Activated T-cell treated with anti-CD3 and anti-CD28 coated beads, Interleukin-2, amount 50 U/mL, for 24 hours (primary cell): ENCODE measurements around the gene CLP1.

Experiments used
- DNase-seq: peaks from one replicate; pipeline ENCODE4 v3.0.0-alpha.2; 2020
- H3K27ac Mint-ChIP-seq: 2 replicates; pipeline ENCODE4 v1.8.0; 2020; ENCODE audit warnings: mild to moderate bottlenecking, mixed read lengths
- H3K27me3 Mint-ChIP-seq: 2 replicates; pipeline ENCODE4 v1.8.0; 2020; ENCODE audit warnings: mixed read lengths
- H3K36me3 Mint-ChIP-seq: 2 replicates; pipeline ENCODE4 v1.8.0; 2020; ENCODE audit warnings: low read depth, mixed read lengths
- H3K4me1 Mint-ChIP-seq: 2 replicates; pipeline ENCODE4 v1.8.0; 2020; ENCODE audit warnings: low read depth, mixed read lengths
- H3K4me3 Mint-ChIP-seq: 2 replicates; pipeline ENCODE4 v1.8.0; 2020; ENCODE audit warnings: mild to moderate bottlenecking, moderate library complexity, mixed read lengths
- H3K9me3 Mint-ChIP-seq: 2 replicates; pipeline ENCODE4 v1.8.0; 2020; ENCODE audit warnings: mixed read lengths

Gene CLP1

GRCh38 chr11:57635246-57635645 lies 22.3 kb upstream of the CLP1 start:
- Mint-ChIP-seq H3K27ac (no peak overlapping the region), H3K4me3 (no peak overlapping the region), H3K36me3 (no peaks in the 10 kb centered on the region), H3K9me3 (no peaks in the 10 kb centered on the region), H3K27me3 (peaks cover 56% of the 10 kb centered on the region), H3K4me1 (peaks cover 21% of the 10 kb centered on the region)
- DNase-seq: no peak

- H3K36me3 Mint-ChIP-seq: no peaks in the 10 kb centered on the region
- H3K9me3 Mint-ChIP-seq: no peaks in the 10 kb centered on the region
- peak overlapping the region; percentile 63 for H3K27ac Mint-ChIP-seq
- DNase-seq: no peak
- peaks cover 52% of the 10 kb centered on the region for H3K27me3 Mint-ChIP-seq
- H3K4me1 Mint-ChIP-seq: peaks cover 24% of the 10 kb centered on the region
- peak overlapping the region; percentile 80 for H3K4me3 Mint-ChIP-seq
Measured at GRCh38 chr11:57637626-57638004, 19.9 kb upstream of the CLP1 start.

- H3K36me3 Mint-ChIP-seq: no peaks in the 10 kb centered on the region
- H3K27me3 Mint-ChIP-seq: peaks cover 52% of the 10 kb centered on the region
- H3K4me3 Mint-ChIP-seq: peak overlapping the region; percentile 80
- peaks cover 24% of the 10 kb centered on the region for H3K4me1 Mint-ChIP-seq
- H3K27ac Mint-ChIP-seq: peak overlapping the region; percentile 66
- peak; percentile 45 for DNase-seq
- H3K9me3 Mint-ChIP-seq: no peaks in the 10 kb centered on the region
Measured at GRCh38 chr11:57638005-57638781, 19.4 kb upstream of the CLP1 start.

- peak; percentile 38 for DNase-seq
- Mint-ChIP-seq H3K9me3 (no peaks in the 10 kb centered on the region), H3K27ac (peak overlapping the region; percentile 52), H3K4me3 (peak overlapping the region; percentile 80), H3K27me3 (peaks cover 47% of the 10 kb centered on the region), H3K4me1 (peaks cover 24% of the 10 kb centered on the region), H3K36me3 (no peaks in the 10 kb centered on the region)
Measured at GRCh38 chr11:57638811-57639320, 18.7 kb upstream of the CLP1 start.

- peaks cover 24% of the 10 kb centered on the region for H3K4me1 Mint-ChIP-seq
- H3K9me3 Mint-ChIP-seq: no peaks in the 10 kb centered on the region
- H3K27me3 Mint-ChIP-seq: peaks cover 42% of the 10 kb centered on the region
- H3K27ac Mint-ChIP-seq: no peak overlapping the region
- peak; percentile 41 for DNase-seq
- H3K36me3 Mint-ChIP-seq: no peaks in the 10 kb centered on the region
- H3K4me3 Mint-ChIP-seq: peak overlapping the region; percentile 80
Measured at GRCh38 chr11:57639321-57640067, 18.1 kb upstream of the CLP1 start.

- Mint-ChIP-seq H3K27me3 (peaks cover 43% of the 10 kb centered on the region), H3K4me3 (no peak overlapping the region), H3K9me3 (no peaks in the 10 kb centered on the region), H3K4me1 (peaks cover 27% of the 10 kb centered on the region), H3K36me3 (no peaks in the 10 kb centered on the region), H3K27ac (no peak overlapping the region)
- DNase-seq: no peak
Measured at GRCh38 chr11:57640068-57640800, 17.3 kb upstream of the CLP1 start.

- H3K27me3 Mint-ChIP-seq: peaks cover 51% of the 10 kb centered on the region
Measured at GRCh38 chr11:57641011-57641807, 16.4 kb upstream of the CLP1 start.

GRCh38 chr11:57643802-57644201 lies 13.8 kb upstream of the CLP1 start:
- no peak overlapping the region for H3K27ac Mint-ChIP-seq
- peaks cover 52% of the 10 kb centered on the region for H3K27me3 Mint-ChIP-seq
- no peaks in the 10 kb centered on the region for H3K9me3 Mint-ChIP-seq
- no peak overlapping the region for H3K4me3 Mint-ChIP-seq
- DNase-seq: no peak
- peaks cover 40% of the 10 kb centered on the region for H3K4me1 Mint-ChIP-seq
- H3K36me3 Mint-ChIP-seq: no peaks in the 10 kb centered on the region

More at GRCh38 chr11:57641011-57641807, 16.4 kb upstream of the CLP1 start:
- peaks cover 27% of the 10 kb centered on the region for H3K4me1 Mint-ChIP-seq
- no peaks in the 10 kb centered on the region for H3K9me3 Mint-ChIP-seq
- H3K36me3 Mint-ChIP-seq: no peaks in the 10 kb centered on the region
- no peak overlapping the region for H3K4me3 Mint-ChIP-seq
- no peak for DNase-seq
- no peak overlapping the region for H3K27ac Mint-ChIP-seq

- Mint-ChIP-seq H3K27ac (no peak overlapping the region), H3K27me3 (peaks cover 46% of the 10 kb centered on the region), H3K4me1 (peaks cover 40% of the 10 kb centered on the region), H3K9me3 (no peaks in the 10 kb centered on the region), H3K36me3 (no peaks in the 10 kb centered on the region), H3K4me3 (no peak overlapping the region)
- DNase-seq: peak; percentile 87
Measured at GRCh38 chr11:57644748-57645688, 12.5 kb upstream of the CLP1 start.

GRCh38 chr11:57645689-57646085 lies 11.9 kb upstream of the CLP1 start:
- DNase-seq: no peak
- Mint-ChIP-seq H3K4me3 (no peak overlapping the region), H3K4me1 (peaks cover 42% of the 10 kb centered on the region), H3K27ac (no peak overlapping the region), H3K36me3 (no peaks in the 10 kb centered on the region), H3K27me3 (peaks cover 46% of the 10 kb centered on the region), H3K9me3 (no peaks in the 10 kb centered on the region)

- no peaks in the 10 kb centered on the region for H3K36me3 Mint-ChIP-seq
- DNase-seq: no peak
- H3K27me3 Mint-ChIP-seq: peaks cover 46% of the 10 kb centered on the region
- H3K27ac Mint-ChIP-seq: no peak overlapping the region
- H3K9me3 Mint-ChIP-seq: no peaks in the 10 kb centered on the region
- H3K4me3 Mint-ChIP-seq: no peak overlapping the region
- peaks cover 40% of the 10 kb centered on the region for H3K4me1 Mint-ChIP-seq
Measured at GRCh38 chr11:57646194-57646798, 11.3 kb upstream of the CLP1 start.

- peaks cover 46% of the 10 kb centered on the region for H3K27me3 Mint-ChIP-seq
- no peak overlapping the region for H3K4me3 Mint-ChIP-seq
- DNase-seq: no peak
- peaks cover 39% of the 10 kb centered on the region for H3K4me1 Mint-ChIP-seq
- H3K9me3 Mint-ChIP-seq: no peaks in the 10 kb centered on the region
- no peaks in the 10 kb centered on the region for H3K36me3 Mint-ChIP-seq
- no peak overlapping the region for H3K27ac Mint-ChIP-seq
Measured at GRCh38 chr11:57646799-57647303, 10.7 kb upstream of the CLP1 start.

GRCh38 chr11:57647372-57647771 lies 10.2 kb upstream of the CLP1 start:
- DNase-seq: no peak
- Mint-ChIP-seq H3K36me3 (no peaks in the 10 kb centered on the region), H3K4me3 (no peak overlapping the region), H3K4me1 (peaks cover 41% of the 10 kb centered on the region), H3K27ac (no peak overlapping the region), H3K9me3 (no peaks in the 10 kb centered on the region), H3K27me3 (peaks cover 46% of the 10 kb centered on the region)
